Upper lobe of left lung (tissue), 4 donors: ENCODE data around the gene CCDC54.

Source experiments
- EP300 ChIP-seq, 4 donors: sonication (generic); formaldehyde crosslinking; IDR thresholded peaks; one replicate each; pipeline ENCODE4 v1.5.1; 2017; ENCODE audit warnings: antibody characterized with exemption in 4 of 4, control low read depth in 2 of 4
- POLR2A ChIP-seq, 4 donors: fragments of 450-650 bp; IDR thresholded peaks; one replicate each; pipeline ENCODE4 v1.5.1; 2016 to 2017; ENCODE audit warnings: antibody characterized with exemption in 4 of 4, mild to moderate bottlenecking in 2 of 4
- POLR2AphosphoS5 ChIP-seq, 2 donors: sonication (generic); formaldehyde crosslinking; IDR thresholded peaks; one replicate each; pipeline ENCODE4 v1.5.1; 2017; ENCODE audit warnings: antibody characterized with exemption in 2 of 2
- TF ChIP-seq, protein P1 (sequence below), 6 experiments: fragments of 450-650 bp in 4 of 6; fragments of 200-600 bp in 2 of 6; sonication (generic) in 2 of 6; IDR thresholded peaks; one replicate each; pipeline ENCODE4 v1.5.1; 2016 to 2019; ENCODE audit warnings: antibody characterized with exemption in 6 of 6

DNA sequence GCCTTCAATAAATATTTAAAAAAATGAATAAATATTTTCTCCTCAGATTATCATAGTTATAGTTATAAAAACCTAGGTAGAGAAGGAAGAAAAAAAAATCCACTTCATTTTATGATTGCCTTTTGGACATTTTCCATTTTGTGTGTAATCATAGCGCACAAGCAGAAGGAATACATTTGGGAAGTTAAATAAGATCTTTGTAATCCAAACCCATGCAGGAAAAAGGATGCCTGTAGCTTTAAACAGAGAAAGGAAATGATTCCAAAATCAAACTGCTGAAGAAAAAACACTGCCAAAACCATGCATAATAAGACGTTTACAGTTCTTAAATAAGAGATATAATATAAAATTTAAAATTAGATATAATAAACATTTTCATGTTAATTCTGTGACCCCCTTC lies 7.4 kb upstream of the CCDC54 start:
- TF ChIP-seq, protein P1, sequence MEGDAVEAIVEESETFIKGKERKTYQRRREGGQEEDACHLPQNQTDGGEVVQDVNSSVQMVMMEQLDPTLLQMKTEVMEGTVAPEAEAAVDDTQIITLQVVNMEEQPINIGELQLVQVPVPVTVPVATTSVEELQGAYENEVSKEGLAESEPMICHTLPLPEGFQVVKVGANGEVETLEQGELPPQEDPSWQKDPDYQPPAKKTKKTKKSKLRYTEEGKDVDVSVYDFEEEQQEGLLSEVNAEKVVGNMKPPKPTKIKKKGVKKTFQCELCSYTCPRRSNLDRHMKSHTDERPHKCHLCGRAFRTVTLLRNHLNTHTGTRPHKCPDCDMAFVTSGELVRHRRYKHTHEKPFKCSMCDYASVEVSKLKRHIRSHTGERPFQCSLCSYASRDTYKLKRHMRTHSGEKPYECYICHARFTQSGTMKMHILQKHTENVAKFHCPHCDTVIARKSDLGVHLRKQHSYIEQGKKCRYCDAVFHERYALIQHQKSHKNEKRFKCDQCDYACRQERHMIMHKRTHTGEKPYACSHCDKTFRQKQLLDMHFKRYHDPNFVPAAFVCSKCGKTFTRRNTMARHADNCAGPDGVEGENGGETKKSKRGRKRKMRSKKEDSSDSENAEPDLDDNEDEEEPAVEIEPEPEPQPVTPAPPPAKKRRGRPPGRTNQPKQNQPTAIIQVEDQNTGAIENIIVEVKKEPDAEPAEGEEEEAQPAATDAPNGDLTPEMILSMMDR (IDR thresholded peaks at IDR 0.05) = no peak
- TF ChIP-seq EP300 (IDR thresholded peaks at IDR 0.05) (no peak), POLR2A (IDR thresholded peaks at IDR 0.05) (no peak), POLR2AphosphoS5 (IDR thresholded peaks at IDR 0.05) (no peak)
